ENCODE results near the gene LMO4.

LMO4 gene

DNA sequence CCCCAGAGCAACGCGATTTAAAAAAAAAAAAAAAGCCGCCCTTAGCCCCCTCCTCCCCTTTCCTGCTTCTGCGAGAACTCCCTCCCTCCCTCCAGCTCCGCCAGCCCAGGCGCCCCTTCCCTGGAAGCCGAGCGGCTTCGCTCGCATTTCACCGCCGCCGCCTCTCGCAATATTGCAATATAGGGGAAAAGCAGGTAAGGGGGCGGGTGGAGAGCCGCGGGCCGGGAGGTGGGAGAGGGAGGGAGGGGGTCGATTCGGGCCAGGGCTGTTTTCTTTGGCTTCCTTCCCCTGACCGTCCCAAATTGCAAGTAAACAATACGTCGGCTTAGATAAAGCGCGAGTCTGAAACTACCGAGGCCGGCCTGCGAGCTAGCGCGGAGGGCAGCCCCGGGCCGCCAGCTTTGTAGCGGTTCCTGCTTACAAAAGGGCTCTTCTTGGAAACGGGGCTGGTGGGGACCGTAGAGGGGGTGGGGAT lies 408 bp downstream of the LMO4 start:
- DNase-seq, result peak; percentile 29

DNA sequence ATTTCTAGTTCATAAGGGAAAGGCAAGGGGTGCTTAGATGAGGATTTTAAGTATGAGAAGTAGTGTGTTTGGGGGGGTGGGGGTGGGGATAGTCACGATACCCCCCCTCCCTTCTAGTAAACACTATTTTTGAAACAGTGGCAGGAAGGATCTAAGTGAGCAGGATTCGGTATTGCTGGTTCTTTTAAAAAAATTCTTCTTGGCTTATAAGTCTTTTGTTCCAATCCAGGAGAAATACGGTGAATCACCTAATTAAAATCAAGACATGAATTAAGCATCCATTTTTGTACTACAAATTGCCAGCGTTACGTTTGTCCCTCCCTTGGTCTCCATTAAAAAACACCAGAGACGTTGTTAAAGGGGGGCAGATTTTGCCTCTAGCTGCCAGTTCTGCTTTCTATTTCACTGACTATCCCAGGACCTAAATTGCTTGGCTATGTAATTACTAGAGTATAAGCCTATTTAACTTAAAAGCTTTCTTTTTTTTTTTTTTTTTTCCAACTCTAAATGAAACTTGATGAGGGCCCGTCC lies 911 bp downstream of the LMO4 start:
- no peak for DNase-seq

DNA sequence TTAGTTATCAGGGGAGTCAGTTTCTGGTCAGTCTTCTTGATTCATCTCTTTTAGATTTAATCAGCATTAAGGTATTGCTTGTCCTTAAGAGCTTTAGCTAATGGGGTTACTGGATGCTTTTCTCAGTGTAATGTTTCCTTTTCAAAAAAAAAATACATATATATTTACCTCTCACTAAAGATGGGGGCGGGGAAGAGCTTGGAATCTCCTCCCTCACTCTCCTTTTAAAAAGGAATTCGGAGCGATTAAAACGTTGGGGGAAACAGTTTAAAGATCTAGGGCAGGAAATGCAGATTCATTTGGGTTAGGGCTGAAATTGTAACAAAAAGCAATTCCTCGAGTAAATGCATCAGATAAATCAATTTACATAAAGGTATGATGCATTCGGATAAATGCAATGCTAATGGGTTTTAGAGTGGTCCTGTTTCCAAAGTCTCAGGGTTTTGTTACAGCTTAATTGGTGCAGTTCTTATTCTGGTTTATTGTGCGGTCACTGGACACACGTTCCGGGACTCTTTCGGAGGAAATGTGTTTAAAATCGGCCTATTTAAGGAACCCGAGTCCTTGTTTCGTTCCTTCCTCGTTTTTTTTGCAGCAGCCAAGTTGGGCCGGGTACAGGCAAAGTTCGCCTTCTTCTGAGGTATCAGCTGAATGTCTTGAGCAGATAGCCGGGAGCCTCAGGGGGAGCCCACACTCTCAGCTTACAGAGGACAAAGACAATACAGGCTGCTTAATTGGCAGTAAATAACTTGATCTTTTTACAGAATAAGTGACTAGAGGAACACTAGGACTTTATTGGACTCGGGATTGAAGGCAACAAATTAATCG lies 1.6 kb downstream of the LMO4 start:
- no peak for DNase-seq

DNA sequence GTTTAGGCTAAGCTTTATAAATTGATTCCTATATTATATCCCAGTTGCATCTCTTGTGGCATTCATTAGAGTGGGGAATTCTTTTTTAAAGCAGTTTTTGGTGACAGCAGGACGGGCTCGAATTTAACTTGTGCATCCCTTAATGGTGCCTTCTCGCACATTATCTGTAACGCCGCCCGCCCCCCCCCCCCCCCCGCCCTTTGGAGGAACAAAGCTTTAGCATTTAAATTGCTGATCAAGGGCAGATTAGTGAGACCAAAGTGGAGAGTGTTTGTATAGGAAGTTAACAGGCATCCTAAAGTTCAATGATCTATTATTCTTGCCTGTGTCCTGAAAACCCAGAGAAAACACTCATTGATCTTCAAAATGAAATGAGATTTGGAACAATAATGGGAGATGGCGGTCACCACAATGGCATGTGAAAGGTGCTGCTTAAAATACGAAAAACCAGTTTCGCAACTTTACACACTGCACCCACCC lies 2.2 kb downstream of the LMO4 start:
- DNase-seq, result no peak

DNA sequence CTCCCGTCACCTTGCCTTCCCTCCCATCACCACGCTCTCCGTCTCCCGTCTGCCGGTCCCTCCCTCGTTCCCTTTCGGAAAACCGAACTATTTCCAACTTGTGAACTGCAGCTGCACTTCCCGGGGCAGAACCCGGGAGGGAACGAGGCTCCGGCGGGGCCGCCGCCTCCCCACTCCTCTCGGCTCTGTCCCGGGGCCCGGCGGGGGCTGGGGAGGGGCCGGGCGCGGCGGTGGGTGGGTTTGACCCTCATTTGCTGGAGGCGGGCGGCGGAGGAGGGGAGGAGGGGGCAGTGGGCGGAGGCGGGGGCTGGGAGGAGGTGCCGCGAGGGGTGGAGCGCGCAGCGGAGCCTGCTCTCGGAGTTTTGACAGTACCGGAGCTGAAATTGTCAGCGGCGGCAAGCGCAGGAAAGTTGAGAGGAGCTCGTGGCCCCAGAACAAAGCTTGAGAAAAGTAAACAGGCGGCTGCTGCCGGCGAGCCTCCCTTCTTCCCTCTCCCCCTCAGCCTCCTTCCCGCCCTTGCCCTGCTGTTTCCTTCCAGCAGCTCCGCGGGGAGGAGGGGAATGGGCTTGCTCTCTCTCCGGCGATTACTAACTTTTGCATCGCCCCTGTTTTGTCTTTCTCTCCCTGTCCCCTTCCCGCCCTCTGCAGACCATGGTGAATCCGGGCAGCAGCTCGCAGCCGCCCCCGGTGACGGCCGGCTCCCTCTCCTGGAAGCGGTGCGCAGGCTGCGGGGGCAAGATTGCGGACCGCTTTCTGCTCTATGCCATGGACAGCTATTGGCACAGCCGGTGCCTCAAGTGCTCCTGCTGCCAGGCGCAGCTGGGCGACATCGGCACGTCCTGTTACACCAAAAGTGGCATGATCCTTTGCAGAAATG lies 2.9 kb downstream of the LMO4 start:
- DNase-seq, result peak; percentile 47

DNA sequence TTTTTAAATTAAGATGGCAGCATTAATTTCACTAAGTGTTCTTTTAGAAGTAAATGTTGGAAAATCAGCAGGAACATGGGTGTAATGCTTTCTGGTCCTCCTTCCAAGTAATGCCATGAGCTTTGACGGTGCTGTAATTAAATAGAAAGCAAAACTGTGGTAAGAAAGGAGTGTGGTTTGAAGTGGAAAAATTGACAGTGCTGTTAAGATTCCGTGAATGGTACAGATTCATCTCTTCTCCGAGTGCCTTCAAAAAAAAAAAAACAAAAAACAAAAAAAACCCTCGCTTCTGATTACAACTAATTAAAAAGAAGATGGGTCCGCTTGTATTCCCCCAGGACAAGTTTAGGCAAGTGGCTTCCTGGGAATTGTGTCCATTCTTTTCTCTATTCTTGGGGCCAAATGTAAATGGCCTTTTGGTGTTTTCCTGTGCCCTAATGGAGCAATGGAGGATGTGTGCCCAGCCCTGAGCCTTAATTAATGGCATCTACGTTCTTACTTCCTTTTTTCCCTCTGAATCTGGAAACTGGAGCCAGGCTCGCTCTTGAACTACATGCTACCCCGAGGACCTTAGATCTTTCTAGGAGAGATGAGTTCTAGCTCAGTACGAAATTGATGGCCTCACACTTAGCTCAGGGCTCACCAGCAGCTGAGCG lies 5.1 kb downstream of the LMO4 start:
- no peak for DNase-seq

DNA sequence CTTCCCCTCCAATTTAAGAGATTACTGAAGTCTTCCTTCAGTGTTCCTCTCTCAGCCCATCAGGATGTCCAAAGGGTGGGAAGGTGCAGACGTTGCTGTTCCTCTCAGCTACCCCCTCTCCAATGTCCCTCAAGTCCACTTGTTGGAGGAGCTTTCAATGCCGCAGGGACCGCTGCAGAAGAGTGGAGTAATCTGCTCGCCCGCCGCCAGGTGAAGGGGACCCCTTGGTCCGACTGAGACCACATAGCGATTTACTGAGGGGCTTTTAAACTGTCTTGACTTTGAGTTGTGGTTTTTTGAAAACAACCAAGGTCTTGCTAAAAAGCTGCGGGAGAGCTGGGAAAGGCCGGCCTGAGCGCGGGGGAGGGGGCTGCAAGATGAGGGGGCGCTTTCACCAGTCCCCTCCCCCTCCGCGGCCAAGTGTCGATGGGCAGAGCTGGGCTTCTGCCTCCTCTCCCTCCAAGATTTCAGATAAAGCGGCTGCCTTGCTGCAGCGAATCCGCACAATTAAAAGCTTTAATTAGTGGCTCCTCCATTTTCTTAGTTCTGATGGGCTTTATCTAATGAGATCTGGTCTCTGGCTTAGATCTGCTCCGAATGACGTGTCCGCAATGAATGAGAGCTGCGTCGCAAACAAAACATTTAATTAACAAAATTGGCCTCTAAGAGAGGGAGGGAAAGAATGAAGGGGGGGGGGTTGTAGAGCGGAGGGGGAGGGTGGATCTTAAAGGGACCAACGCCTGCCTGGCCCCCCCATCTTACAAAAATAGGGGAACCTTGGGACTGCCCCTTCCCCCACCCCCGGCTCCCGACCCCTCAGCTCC lies 5.9 kb downstream of the LMO4 start:
- no peak for DNase-seq

DNA sequence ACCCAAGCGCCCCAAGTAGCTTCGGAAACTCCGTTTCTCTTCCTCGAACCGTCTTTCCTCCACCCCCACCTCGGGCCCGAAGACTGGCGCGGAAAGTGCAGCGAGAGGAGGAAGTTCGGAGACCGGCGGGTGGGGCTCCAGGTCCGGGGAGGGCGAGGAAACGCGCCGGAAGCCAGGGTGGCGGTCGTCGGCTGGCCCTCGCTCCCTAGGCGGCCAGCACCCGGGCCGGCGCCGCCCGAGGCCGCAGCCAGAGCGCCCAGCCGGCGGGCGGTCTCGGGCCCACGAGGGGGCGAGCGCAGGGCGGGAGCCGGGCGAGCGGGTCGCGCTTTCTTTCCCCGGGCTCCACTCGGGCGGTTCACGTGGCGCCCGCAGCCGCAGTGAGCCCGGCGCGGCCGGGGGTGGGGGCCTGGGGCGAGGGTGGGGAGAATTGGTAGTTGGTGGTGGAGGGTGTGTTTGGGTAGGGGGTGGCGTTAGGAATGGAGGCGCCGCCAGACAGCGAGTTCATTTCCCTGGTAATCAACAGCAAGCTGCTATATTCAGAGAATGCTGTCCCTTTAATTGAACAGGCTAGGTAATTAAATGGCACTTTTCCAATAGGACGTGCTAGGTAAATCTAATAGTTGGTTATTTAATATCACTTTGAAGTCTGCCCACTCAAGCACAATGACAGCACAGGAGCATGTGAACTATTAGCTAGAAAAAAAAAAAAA lies 6.7 kb downstream of the LMO4 start:
- peak; percentile 55 for DNase-seq

DNA sequence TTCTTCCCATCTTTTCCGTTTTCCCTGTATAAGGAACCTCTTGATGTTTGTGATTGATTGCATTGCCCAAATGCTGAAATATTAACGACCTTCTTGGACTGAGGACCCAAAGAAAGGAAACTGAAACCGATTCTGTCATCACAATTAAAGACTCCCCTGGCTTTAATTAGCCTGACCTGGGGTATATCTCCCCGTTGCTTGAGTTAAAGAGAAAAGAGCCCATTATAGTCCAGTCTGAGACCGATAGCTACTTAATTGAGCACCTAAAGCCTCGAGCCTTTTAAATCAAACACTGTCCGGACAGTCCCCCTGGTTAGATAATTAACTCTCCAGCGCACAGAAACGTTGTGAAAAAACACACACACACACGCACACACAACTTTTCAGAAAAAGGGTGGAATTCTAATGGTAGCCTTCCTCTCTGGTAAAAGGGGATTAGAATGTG lies 8.0 kb downstream of the LMO4 start:
- no peak for DNase-seq

DNA sequence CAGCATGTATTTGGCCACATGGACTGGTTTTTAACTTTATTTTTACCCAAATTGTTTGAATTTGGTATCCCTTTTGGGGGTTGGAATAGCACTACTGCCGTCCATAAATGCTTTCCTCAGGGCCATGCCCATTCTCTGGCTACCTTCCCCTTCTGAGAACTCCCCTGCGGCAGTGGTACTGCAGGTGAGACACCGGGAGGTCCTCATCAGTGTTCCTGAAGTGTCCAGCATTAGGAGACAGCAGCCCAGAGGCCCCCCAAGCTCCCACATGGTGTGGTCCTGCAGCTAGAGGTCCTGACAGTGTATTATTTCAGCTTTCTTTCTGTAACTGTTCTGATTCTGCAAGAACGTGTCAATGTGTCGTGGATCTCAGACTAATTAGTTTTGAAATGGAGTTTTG lies 8.9 kb downstream of the LMO4 start:
- no peak for DNase-seq

DNA sequence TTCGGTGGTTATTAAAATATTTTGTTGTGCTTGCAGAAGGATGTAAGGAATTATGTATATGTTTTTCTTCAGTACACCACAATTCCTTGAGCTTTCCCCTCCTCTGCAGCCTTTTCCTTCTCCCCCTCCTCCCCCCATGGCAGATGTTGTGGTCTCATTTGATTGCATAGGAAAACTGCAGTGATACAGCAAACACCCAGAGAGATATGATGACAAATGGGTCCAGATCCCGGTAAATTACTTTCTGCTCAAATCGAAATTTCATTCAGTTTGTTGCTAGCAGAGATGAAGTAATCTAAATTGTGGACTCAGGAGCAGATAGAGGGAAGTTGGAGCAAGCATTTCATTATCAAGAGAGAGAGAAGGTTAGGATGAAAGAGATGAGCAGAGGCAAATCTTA lies 9.9 kb downstream of the LMO4 start:
- DNase-seq, result no peak

DNA sequence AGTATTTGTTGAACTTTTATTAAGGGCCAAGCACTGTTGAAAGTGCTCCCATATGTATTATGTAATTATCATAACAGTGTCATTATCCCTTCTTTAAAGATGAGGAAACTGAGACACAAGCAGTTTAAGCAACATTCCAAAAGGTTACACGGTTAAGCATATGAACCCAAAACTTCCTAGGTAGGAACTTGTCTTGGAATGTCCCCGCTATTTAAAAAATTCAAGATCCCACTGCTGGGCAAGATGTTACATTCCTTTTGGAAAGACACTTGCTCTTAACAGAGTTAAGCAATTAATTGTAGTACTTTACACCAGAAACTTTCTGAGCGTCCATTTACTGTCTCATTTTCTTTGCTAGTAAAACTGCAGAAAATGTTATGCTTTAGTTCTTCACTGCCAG lies 15.6 kb downstream of the LMO4 start:
- no peak for DNase-seq

DNA sequence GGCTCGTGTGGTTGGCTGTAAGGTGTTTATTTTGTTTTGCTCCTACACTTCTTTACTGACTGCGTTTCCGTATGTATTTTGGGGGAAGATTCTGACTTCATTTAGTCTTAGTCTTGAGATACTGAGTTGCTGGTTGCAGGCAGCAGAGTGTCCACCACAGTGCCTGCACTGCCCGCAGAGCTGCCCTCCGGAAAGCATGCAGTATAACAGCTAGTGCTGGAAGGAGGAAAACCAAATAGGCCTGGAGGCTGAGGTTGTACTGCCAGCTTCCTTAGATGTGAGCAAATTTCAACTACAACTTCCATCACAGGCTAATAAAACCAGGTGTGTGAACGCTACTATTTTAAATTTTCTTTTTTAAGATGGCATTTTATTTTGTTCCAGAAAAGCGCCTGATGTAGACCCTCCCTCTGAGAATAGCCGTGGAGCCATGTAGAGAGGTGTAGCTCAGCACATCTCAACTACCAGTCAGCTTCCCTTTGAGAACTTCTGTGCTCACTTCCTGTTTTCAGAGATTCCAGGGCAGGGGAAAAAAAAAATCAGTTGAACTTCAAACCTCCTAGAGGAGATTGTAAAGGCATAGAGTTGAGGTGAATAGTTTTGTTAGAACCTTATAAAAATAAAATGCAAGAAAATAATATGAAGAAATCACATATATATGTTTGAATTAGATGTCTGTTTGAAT lies 17.6 kb downstream of the LMO4 start:
- no peak for DNase-seq

DNA sequence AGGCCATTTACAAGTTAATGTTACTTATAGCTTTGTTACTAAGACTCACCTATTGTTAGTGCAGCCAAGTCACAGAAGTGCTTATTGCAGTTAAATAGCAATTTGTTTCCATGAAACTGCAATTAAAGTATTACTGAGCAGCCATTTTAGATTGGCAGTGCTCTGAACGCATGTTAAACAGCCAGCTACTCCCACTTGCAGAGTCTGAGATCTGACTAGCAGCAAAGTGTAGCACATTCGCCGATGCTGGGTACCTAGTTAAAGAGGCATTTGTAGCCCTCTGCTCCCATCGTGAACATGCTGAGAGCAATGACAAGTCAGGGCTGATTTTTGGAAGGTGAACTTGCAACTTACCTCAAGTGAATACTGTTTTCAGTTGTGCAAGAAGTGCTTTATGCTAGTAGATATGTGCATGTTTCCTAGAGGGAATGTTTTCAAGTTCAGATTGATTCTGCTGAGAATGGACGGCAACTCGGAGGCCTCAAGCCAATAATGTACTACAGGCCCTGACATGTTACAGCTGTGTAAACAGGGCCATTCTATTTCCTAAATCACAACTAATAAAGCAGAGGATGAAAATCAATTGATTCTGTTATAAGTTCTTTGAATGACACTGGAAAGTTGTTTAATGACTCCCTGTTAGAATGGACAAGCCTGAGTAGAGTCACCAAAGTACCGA lies 19.8 kb downstream of the LMO4 start:
- no peak for DNase-seq

DNA sequence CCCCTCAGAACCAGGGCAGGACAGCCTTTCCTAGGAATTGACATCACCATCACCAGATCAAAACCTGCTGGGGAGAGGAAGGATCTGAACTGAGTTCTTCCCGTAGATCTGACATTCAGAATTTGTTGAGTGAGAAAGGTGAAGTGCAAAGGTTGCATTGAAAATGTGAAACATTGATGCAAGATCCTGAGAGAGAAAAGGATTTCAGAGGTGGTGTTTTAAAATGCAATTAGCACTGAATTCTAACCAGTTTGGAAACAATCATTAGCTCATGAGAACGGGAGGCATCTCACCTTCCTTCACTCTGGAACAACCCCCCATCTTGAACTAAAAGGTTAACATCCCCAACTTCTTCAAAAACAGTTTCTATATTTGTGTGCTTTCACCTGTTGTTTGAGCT lies 20.4 kb downstream of the LMO4 start:
- DNase-seq, result no peak

DNA sequence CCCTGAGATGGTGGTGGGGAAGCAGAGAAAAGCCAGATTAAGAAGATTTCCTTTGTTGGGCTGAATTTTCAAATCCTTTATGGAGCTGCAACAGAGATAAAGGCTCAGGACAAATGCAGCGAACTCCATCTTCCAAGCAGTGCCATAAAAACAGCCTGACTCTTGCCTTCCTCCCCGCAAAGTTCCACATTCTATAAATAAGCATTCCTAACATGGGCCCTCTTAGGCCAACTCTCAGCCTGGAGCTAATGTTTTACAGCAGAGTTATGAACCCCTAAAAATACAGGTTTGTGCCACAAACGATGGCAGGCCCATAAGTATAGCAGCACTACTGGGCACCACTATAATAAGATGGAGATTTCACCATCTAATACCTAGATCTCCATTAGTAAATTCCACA lies 27.2 kb downstream of the LMO4 start:
- DNase-seq, result no peak

DNA sequence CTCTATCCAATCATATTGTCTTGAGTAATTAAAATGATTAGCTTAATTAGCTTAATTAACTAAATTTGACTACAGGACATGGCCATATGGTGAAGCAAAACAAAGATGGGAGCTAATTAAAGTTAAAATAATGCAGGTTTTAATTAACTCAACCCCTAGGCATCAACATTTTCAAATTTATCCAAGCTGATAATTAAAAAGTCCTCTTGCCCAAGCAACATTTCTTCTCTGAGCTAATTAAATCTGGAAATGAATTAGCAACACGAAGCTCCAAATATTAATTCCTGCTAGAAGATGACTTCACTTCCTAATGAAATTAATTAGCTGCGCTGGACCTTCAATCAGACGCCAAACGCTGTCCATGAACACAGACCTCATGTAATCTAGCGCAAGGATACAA lies 27.9 kb downstream of the LMO4 start:
- no peak for DNase-seq

DNA sequence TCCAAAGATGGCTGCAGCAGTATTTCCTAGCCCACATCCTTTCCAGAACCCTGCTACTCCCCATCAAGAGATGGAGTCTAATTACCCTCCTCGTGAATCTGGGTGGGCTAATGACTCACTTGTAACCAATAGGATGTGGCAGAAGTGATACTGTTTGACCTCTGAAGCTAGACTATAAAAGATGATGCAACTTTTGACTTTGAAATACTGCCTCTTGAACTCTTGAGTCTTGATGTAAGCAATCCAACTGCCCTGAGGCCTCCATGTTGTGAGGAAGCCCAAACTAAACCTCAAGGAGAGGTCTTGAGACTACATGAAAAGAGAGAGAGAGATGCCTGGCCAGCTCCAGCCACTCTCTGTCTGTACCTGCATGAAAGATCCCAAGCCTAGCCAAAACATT lies 29.5 kb downstream of the LMO4 start:
- no peak for DNase-seq

DNA sequence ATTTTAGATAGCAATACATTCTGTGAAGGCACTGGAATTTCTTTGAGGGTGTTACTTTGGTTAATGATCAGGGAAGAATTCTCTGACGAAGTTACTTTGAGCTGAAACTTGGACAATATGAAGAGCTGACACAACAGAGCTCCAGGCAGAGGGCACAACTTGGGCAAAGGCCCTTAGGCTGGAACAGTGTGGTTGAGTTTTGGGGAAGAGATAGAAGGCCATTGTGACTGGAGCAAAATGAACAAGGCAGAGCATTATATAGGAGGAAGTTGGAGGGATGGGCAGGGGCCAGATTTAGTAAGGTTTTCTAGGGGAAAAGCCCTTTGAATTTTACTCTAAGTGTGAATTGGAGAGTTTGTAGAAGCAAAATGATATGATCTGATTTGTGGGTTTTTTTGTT lies 30.9 kb downstream of the LMO4 start:
- DNase-seq, result no peak

All from stimulated activated CD4-positive, alpha-beta T cell treated with anti-CD3 and anti-CD28 coated beads, Interleukin-12 subunit alpha, Interleukin-12 subunit beta, amount 100 ng/mL, for 4 hours (primary cell).